ENCODE data around the gene ADAMTS12. TPM values are rescaled to one million over a fixed set of nuclear protein-coding genes. Genes with fewer than 3 reads are reported as not detected.

ADAMTS12 gene
- total and polyA plus RNA-seq, 2 experiments from 2014 or later, result 9.1 to 17.1 TPM

DNA sequence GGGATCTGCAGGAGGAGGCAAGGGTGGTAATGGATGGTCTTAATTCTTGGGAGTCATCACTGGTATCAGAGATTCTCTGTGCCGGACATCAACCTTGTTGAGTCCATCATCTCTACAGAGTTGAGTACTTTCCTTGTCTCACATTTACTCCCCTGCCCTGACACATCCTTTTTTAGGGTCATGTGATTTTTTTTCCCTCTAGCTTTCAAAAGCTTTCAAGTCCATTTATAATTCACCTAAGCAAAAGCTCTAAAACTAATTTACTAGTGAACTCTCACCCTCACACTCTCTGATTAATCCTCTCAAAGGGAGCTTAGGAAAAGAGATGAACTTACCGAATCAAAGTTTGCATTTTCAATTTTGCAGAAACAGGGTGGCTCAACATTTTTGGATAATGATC lies 258.1 kb downstream of the ADAMTS12 start (continued):
- TF ChIP-seq NANOG (IDR thresholded peaks at IDR 0.05; ENCODE audit: borderline replicate concordance), result no peak
- no peak for TF ChIP-seq STAT1 (IDR thresholded peaks at IDR 0.05; ENCODE audit: unreplicated experiment)
- no peak for TF ChIP-seq ZNF331 (CRISPR knock-in tag; IDR thresholded peaks at IDR 0.05; ENCODE audit: low read depth)
- TF ChIP-seq ZNF114 (CRISPR knock-in tag; IDR thresholded peaks at IDR 0.05), result no peak
- no peak for TF ChIP-seq CTCF (conservative IDR thresholded peaks at IDR 0.05; ENCODE audit: low read depth in 2 of 2)

GRCh38 chr5:33631786-33632185 lies 260.0 kb downstream of the ADAMTS12 start:
- Histone ChIP-seq H3K36me3 (ENCODE audit: insufficient read depth) (no peaks in the 10 kb centered on the region), H3K4me1 (ENCODE audit: insufficient read depth) (no peaks in the 10 kb centered on the region), H3K4me2 (no peak overlapping the region), H3K9me2 (ENCODE audit: insufficient read depth) (no peaks in the 10 kb centered on the region), H4K20me1 (replicated peaks; ENCODE audit: insufficient read depth) (no peaks in the 10 kb centered on the region), H3K27me3 (ENCODE audit: insufficient read depth) (no peaks in the 10 kb centered on the region), H3F3A (replicated peaks; ENCODE audit: low read depth) (no peaks in the 10 kb centered on the region), H3K79me2 (replicated peaks; ENCODE audit: insufficient read depth) (no peaks in the 10 kb centered on the region), H3K4me3 (no peak overlapping the region), H2AFZ (no peak overlapping the region), H3K27ac (ENCODE audit: low read depth) (no peak overlapping the region)
- no peaks in the 10 kb centered on the region for H3K27me3 Mint-ChIP-seq (ENCODE audit: insufficient read depth, low read depth, poor library complexity)
- no peaks in the 10 kb centered on the region; the same call in 2 of the 3 replicates for H3K36me3 Mint-ChIP-seq (ENCODE audit: low read depth)
- ATAC-seq (no peak), DNase-seq (ENCODE audit: low spot score) (no peak)
- H3K27ac Mint-ChIP-seq, result no peak overlapping the region
- H3K9me3 Mint-ChIP-seq, result no peaks in the 10 kb centered on the region; the same call in 1 of the 3 replicates
- H3K4me3 Mint-ChIP-seq, result no peak overlapping the region
- peaks cover 5% of the 10 kb centered on the region; the same call in 2 of the 3 replicates for H3K4me1 Mint-ChIP-seq
- TF ChIP-seq, protein P1, sequence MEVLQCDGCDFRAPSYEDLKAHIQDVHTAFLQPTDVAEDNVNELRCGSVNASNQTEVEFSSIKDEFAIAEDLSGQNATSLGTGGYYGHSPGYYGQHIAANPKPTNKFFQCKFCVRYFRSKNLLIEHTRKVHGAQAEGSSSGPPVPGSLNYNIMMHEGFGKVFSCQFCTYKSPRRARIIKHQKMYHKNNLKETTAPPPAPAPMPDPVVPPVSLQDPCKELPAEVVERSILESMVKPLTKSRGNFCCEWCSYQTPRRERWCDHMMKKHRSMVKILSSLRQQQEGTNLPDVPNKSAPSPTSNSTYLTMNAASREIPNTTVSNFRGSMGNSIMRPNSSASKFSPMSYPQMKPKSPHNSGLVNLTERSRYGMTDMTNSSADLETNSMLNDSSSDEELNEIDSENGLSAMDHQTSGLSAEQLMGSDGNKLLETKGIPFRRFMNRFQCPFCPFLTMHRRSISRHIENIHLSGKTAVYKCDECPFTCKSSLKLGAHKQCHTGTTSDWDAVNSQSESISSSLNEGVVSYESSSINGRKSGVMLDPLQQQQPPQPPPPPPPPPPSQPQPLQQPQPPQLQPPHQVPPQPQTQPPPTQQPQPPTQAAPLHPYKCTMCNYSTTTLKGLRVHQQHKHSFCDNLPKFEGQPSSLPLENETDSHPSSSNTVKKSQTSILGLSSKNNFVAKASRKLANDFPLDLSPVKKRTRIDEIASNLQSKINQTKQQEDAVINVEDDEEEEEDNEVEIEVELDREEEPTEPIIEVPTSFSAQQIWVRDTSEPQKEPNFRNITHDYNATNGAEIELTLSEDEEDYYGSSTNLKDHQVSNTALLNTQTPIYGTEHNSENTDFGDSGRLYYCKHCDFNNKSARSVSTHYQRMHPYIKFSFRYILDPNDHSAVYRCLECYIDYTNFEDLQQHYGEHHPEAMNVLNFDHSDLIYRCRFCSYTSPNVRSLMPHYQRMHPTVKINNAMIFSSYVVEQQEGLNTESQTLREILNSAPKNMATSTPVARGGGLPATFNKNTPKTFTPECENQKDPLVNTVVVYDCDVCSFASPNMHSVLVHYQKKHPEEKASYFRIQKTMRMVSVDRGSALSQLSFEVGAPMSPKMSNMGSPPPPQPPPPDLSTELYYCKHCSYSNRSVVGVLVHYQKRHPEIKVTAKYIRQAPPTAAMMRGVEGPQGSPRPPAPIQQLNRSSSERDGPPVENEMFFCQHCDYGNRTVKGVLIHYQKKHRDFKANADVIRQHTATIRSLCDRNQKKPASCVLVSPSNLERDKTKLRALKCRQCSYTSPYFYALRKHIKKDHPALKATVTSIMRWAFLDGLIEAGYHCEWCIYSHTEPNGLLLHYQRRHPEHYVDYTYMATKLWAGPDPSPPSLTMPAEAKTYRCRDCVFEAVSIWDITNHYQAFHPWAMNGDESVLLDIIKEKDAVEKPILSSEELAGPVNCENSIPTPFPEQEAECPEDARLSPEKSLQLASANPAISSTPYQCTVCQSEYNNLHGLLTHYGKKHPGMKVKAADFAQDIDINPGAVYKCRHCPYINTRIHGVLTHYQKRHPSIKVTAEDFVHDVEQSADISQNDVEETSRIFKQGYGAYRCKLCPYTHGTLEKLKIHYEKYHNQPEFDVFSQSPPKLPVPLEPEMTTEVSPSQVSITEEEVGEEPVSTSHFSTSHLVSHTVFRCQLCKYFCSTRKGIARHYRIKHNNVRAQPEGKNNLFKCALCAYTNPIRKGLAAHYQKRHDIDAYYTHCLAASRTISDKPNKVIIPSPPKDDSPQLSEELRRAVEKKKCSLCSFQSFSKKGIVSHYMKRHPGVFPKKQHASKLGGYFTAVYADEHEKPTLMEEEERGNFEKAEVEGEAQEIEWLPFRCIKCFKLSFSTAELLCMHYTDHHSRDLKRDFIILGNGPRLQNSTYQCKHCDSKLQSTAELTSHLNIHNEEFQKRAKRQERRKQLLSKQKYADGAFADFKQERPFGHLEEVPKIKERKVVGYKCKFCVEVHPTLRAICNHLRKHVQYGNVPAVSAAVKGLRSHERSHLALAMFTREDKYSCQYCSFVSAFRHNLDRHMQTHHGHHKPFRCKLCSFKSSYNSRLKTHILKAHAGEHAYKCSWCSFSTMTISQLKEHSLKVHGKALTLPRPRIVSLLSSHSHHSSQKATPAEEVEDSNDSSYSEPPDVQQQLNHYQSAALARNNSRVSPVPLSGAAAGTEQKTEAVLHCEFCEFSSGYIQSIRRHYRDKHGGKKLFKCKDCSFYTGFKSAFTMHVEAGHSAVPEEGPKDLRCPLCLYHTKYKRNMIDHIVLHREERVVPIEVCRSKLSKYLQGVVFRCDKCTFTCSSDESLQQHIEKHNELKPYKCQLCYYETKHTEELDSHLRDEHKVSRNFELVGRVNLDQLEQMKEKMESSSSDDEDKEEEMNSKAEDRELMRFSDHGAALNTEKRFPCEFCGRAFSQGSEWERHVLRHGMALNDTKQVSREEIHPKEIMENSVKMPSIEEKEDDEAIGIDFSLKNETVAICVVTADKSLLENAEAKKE (CRISPR knock-in tag; IDR thresholded peaks at IDR 0.05), result no peak
- TF ChIP-seq STAT1 (IDR thresholded peaks at IDR 0.05; ENCODE audit: unreplicated experiment), result no peak
- no peak for TF ChIP-seq ZNF331 (CRISPR knock-in tag; IDR thresholded peaks at IDR 0.05; ENCODE audit: low read depth)
- no peak for TF ChIP-seq CREB1 (CRISPR knock-in tag; IDR thresholded peaks at IDR 0.05; ENCODE audit: low read depth)
- no peak for TF ChIP-seq JUNB (IDR thresholded peaks at IDR 0.05; ENCODE audit: unreplicated experiment)
- TF ChIP-seq POLR2AphosphoS5 (IDR thresholded peaks at IDR 0.05; ENCODE audit: low read depth), result no peak
- no peak for TF ChIP-seq NANOG (IDR thresholded peaks at IDR 0.05; ENCODE audit: borderline replicate concordance)
- TF ChIP-seq CTCF (conservative IDR thresholded peaks at IDR 0.05; ENCODE audit: low read depth in 2 of 2), result no peak
- no peak for TF ChIP-seq EZH2 (IDR thresholded peaks at IDR 0.05; ENCODE audit: low read depth, unreplicated experiment)
- TF ChIP-seq, protein P2, sequence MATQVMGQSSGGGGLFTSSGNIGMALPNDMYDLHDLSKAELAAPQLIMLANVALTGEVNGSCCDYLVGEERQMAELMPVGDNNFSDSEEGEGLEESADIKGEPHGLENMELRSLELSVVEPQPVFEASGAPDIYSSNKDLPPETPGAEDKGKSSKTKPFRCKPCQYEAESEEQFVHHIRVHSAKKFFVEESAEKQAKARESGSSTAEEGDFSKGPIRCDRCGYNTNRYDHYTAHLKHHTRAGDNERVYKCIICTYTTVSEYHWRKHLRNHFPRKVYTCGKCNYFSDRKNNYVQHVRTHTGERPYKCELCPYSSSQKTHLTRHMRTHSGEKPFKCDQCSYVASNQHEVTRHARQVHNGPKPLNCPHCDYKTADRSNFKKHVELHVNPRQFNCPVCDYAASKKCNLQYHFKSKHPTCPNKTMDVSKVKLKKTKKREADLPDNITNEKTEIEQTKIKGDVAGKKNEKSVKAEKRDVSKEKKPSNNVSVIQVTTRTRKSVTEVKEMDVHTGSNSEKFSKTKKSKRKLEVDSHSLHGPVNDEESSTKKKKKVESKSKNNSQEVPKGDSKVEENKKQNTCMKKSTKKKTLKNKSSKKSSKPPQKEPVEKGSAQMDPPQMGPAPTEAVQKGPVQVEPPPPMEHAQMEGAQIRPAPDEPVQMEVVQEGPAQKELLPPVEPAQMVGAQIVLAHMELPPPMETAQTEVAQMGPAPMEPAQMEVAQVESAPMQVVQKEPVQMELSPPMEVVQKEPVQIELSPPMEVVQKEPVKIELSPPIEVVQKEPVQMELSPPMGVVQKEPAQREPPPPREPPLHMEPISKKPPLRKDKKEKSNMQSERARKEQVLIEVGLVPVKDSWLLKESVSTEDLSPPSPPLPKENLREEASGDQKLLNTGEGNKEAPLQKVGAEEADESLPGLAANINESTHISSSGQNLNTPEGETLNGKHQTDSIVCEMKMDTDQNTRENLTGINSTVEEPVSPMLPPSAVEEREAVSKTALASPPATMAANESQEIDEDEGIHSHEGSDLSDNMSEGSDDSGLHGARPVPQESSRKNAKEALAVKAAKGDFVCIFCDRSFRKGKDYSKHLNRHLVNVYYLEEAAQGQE (IDR thresholded peaks at IDR 0.05; ENCODE audit: unreplicated experiment), result no peak

All from GM23338 (cell line).